ENCODE measurements around the gene SPRED2.
A peak's percentile ranks its signal among the peaks of the same experiment; 100 is the strongest.

Gene SPRED2

GRCh38 chr2:65364986-65365733 lies 67.2 kb downstream of the SPRED2 start:
- no peak for TF ChIP-seq ZNF565 (CRISPR knock-in tag; conservative IDR thresholded peaks at IDR 0.05; ENCODE audit: low read depth)
- TF ChIP-seq POU6F1 (CRISPR knock-in tag; IDR thresholded peaks at IDR 0.05; ENCODE audit: borderline replicate concordance, low read depth) = no peak
- no peak for TF ChIP-seq OSR1 (CRISPR knock-in tag; IDR thresholded peaks at IDR 0.05)
- no peak for TF ChIP-seq CREB5 (CRISPR knock-in tag; IDR thresholded peaks at IDR 0.05; ENCODE audit: low read depth)
- no peak for TF ChIP-seq ZNF8 (CRISPR knock-in tag; IDR thresholded peaks at IDR 0.05)
- no peak for TF ChIP-seq ISL1 (CRISPR knock-in tag; IDR thresholded peaks at IDR 0.05)
- no peak for TF ChIP-seq ARNTL (CRISPR knock-in tag; IDR thresholded peaks at IDR 0.05; ENCODE audit: borderline replicate concordance, low read depth)
- ATAC-seq = no peak

GRCh38 chr2:65363879-65364666 lies 68.3 kb downstream of the SPRED2 start:
- ATAC-seq = no peak
- TF ChIP-seq CSRNP3 (CRISPR knock-in tag; IDR thresholded peaks at IDR 0.05) (no peak), TOX (CRISPR knock-in tag; IDR thresholded peaks at IDR 0.05; ENCODE audit: borderline replicate concordance) (no peak), ZNF8 (CRISPR knock-in tag; IDR thresholded peaks at IDR 0.05) (no peak), ARNTL (CRISPR knock-in tag; IDR thresholded peaks at IDR 0.05; ENCODE audit: borderline replicate concordance, low read depth) (no peak), POU6F1 (CRISPR knock-in tag; IDR thresholded peaks at IDR 0.05; ENCODE audit: borderline replicate concordance, low read depth) (no peak)

GRCh38 chr2:65361623-65362022 lies 70.8 kb downstream of the SPRED2 start:
- ATAC-seq = peak; percentile 24; the same call in 2 of the 3 replicates
- no peak for TF ChIP-seq ZNF565 (CRISPR knock-in tag; conservative IDR thresholded peaks at IDR 0.05; ENCODE audit: low read depth)
- TF ChIP-seq CSDC2 (CRISPR knock-in tag; IDR thresholded peaks at IDR 0.05) = no peak
- no peak for TF ChIP-seq ISL1 (CRISPR knock-in tag; IDR thresholded peaks at IDR 0.05)
- no peak for TF ChIP-seq RARB (CRISPR knock-in tag; IDR thresholded peaks at IDR 0.05)
- no peak for TF ChIP-seq PATZ1 (CRISPR knock-in tag; IDR thresholded peaks at IDR 0.05; ENCODE audit: borderline replicate concordance)
- no peak for TF ChIP-seq OSR1 (CRISPR knock-in tag; IDR thresholded peaks at IDR 0.05)
- TF ChIP-seq ZNF8 (CRISPR knock-in tag; IDR thresholded peaks at IDR 0.05) = no peak
- no peak for TF ChIP-seq ZC3H10 (CRISPR knock-in tag; IDR thresholded peaks at IDR 0.05)
- TF ChIP-seq PPARA (CRISPR knock-in tag; IDR thresholded peaks at IDR 0.05; ENCODE audit: borderline replicate concordance) = no peak
- TF ChIP-seq SNAI2 (CRISPR knock-in tag; IDR thresholded peaks at IDR 0.05) = no peak
- TF ChIP-seq CSRNP3 (CRISPR knock-in tag; IDR thresholded peaks at IDR 0.05) = no peak
- TF ChIP-seq ZNF70 (CRISPR knock-in tag; IDR thresholded peaks at IDR 0.05) = no peak
- no peak for TF ChIP-seq ZFP3 (CRISPR knock-in tag; IDR thresholded peaks at IDR 0.05)
- no peak for TF ChIP-seq TOX (CRISPR knock-in tag; IDR thresholded peaks at IDR 0.05; ENCODE audit: borderline replicate concordance)
- TF ChIP-seq TSHZ2 (CRISPR knock-in tag; IDR thresholded peaks at IDR 0.05) = no peak
- TF ChIP-seq CREB5 (CRISPR knock-in tag; IDR thresholded peaks at IDR 0.05; ENCODE audit: low read depth) = no peak

Measured in SK-N-SH treated with all-trans-retinoic acid at 6 μM for 48 hours (cell line).